Activated CD4-positive, CD25-positive, alpha-beta regulatory T cell treated with anti-CD3 and anti-CD28 coated beads, Interleukin-2, amount 50 U/mL, for 16 hours (primary cell): ENCODE results near the gene NRG2.

ENCODE experiments used
- DNase-seq: peaks from one replicate; pipeline ENCODE4 v3.0.0-alpha.2; 2020; ENCODE audit warnings: low read depth, low spot score

Gene NRG2

DNA sequence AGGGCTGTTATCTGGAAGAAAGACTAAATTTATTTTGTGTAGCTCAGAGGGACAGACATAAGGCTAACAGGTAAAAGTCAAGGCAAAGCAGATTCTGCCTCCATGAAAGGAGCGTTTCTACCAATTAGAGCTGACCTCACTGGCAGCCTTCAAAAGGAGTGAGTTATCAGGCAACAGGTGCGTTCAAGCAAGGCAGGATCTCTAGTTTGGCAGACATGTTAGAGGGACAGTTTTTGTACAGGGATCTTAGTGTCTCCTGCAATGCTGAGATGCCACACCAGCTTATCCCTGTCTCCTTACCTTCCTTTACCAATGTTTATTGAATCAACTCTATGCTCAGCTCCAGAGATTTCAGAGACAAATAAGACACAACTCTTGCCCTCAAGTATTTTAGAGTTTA is 73.8 kb downstream of the NRG2 start:
- DNase-seq: no peak

DNA sequence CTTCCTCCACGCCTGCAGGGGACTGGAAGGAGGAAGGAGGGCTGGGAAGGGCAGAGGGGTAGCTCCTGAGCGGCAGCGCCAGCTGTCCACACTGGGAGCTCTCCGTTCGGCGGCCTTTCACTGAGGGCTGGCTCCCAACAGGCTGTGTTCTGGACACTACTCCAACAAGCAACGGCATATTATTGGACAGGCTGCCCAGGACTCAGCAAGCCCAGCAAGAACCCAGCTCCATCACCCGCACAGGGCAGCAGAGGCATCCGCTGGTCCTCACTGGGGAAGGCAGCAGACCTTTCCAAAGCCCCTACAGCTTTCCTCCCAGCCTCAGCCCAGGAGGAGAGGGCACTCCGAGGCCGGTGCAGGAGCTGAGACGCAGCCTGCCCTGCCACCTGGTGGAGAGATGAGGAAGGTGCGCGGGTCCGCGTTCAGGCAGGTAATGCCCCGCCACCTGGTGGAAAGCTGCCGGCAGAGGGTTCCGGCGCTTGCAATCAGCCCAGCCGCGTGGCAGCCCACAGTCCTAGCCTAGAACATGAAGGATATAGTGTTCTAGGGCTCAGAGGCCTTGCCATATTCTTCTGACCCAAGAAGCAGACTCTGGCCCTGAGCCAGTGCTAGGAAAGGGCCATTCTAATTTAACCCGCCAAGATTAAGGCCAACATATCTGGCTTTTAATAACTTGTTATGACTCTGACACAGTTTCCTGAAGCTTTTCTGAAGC is 74.4 kb downstream of the NRG2 start:
- peak; percentile 66 for DNase-seq

DNA sequence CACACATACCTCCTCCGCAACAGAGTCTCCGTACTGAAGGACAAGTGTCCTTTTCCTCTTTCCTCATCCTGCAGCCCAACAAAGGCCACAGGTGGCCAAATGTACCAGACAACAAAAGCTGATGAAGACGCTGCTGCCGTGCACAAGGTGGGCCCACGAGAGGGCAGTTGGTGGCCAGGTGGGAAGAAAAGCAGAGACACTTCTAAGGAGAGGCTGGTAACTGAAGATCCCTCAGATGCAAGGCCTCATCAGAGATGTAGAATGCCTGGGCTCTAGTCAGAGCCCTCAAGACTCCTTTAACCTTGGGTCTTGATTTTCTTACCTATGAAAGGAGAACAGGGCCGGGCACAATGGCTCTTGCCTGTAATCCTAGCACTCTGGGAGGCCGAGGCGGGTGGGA is 75.7 kb downstream of the NRG2 start:
- no peak for DNase-seq

DNA sequence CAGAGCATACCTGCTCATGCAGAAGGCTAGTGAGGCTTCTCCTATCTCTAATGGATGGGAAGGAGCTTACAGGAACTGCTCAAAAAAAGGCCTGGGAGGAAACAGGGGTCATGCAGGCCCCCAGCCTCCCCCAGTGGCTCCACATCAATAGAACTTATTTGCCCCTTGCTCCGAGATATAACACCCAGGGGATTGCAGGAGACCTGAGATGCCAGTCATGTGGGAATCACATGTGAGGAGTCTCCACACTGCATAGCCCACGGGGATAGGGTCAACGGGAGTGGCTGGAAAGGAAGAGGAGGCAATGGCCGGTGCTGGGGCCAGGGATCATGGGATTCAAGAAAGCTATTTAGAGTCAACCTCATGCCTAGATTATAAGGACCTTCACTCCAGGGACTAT is 76.2 kb downstream of the NRG2 start:
- no peak for DNase-seq

DNA sequence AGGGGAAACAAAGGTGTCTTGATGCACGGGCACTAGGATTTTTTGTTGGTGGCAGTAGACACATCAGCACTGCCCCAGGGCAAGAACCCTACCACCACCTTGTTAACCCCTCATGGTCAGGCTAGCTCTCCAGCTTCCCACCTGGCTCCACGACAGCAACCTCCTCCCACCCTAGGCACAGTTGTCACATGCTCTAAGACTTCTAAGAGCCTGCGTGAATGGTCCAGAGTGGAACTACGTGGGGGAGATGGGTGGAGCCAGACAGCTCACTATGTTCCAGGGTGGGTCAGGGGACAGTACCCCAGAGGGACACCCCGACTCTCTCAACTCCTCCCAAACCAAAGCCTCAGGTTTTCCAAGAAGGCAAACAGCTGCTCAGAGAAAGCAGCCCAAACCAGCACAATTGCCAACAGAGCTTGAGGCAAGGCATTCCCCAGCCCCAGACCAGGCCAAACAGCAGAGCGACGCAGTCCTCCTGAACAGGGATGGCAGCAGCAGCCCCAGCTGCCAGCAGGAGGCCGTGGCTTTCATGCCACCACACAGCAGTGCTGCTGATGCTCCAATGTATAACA is 78.0 kb downstream of the NRG2 start:
- DNase-seq: no peak

DNA sequence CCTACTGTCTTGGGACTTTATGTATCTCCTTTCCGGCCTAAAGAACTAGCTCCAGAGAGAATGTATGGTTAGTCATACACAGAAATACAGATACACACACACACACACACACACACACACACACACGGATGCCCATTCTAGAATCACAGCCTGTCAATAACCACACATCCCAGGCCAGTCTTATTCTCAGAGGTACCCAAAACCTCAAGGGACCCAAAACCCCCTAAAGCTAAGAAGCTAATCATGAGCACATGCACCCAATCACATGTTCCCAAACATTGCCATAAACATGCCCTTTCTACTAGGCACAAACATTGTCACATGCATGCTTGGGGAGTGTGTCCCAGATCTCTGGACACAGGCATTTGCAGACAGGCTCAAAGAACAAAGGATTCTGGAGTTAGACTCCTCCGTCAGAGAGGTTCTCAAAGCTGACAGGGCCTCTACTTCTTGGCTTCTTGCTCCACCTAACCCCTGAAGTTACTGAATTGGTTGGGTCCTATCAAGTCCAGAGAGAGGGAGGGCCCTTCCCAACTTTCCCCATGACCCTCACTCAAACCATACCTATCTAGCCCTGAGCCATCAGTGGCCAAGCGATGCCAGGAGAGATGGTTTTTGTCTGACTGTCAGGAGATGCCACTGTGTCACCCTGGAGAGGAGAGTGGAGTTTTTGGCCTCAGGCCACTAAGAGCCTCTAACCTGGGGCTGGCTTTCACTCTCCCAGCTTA is 78.7 kb downstream of the NRG2 start:
- no peak for DNase-seq

DNA sequence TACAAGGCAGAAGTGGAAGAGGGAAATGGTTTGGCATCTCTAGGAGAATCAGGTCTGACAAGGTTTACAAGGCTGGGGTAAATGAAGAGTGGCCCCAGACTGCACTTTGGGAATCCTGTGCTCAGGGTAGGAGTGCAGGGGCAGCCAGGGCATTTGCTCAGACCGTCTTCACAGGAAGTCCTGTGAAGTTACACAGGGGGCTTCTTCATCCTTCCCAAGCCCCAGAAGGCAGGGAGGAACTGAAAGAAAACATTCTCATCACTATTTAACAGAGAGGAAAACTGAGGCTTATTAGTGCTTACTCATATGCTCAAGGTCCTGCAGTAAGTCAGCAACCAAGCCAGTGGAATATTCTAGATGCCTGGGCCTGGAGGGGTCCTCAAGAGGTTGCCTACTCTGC is 80.7 kb downstream of the NRG2 start:
- DNase-seq: no peak

DNA sequence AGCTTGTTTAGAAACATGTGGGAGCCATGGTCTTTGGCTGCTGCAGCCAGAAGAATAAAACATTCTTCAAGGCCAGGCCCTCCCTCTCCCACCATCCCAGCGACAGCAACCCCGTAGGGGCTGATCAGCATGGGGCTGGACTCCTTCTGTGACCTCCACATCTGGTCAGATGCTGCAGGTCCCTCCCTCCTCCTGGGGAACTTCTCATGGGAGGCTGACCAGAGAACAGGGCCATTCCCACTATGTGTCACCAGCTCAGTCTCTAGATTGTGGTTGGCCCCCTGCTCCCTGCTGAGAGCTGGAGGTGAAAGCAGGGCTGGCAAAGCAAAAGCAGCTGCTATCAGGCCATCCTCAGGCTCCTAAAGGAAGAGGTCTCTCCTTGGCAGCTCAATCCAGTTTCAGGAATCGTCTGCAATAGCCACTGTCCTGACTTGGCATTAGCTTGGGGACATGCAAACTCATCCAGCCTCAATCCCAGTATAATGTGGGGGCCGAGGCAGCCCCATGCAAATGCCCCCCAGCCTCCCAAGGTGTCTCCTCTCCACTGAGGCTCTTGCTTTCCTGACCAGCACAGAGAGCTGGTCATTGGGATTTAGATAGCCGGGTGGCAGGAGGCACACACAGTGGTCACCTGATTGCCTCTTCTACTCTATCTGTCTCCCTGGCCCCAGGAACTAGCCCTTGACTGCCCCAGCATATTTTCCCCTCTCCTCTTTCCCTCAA is 81.5 kb downstream of the NRG2 start:
- no peak for DNase-seq

DNA sequence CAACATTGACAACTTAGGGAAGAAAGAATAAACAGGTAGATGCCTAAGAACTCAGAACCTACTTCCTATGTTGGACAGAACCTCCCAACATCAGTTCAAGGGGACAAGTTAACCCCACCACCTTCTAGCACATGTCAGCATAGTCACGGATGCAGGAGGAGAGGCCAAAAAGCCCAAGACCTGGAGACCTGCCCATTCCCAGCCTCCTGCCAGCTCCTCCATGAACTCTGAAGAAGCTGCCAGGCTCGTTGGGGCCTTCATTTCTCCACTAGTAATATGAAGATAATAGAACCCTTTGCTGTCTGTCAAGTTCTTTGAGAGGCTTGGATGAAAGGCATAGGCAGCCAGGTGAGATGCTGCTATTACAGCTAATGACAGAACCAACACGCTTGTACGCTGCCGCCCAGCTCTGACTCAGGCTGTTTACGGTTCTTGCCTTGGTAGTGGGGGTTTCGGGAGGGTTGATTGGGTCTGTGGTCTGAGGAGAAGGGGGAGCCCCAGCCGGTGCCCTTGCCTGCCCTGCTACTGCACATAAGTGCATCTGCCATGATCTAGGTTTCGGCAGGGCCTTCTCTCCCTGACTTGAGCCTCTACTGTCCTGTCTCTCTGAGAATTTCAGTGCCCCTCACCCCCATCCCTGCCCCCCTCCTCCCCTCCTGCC is 82.2 kb downstream of the NRG2 start:
- DNase-seq: no peak

DNA sequence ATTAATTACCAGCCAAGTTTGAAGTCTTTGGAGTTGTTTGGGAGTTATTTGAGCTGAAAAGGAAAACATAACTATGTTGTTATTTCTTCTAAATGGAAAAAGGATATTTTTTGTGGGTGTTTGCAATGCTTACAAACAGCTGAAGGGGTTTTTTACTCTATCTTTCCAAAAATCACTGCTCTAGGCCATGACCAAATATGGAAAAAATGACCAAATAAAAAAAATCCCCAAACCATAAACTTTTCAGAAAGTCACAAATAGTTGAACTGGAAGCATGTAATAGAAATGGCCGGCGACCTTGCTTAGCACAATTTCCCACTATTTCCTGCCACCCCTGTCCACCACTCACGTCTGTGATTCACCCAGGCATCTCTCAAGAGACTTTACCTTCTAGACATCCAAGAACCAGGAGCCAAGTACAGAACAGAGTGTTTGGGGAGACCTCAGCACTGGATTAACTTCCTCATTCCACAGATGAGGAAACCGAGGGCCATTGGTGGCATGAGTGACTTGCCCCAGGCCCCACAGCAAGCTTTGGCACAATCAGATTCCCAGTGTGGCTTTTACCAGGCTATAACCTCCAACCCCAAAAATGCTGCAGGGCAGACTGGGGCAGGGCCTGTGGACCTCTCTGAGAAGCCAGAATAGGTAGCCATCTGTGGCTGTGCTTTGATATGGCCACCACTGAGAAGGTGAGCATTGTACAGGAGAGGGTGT is 84.5 kb downstream of the NRG2 start:
- no peak for DNase-seq

DNA sequence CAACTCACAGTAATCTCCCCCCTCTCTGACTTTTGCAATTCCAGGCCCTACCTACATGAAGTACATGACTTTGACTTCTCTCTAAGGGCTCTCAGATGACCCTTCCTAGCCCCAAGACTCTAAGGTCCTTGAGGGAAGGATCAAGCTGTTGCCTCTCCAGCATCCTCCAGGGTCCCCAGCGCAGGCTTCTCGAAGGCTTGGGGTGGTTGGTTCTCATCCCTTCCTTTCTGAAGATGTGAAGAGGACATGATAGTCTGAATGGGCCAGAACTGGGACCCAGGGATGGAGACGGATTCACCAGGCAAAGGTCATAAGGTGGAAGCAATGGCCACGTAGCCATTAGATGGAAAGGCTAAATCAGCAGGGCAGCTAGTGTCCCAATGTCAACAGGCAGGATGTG is 86.8 kb downstream of the NRG2 start:
- DNase-seq: no peak

DNA sequence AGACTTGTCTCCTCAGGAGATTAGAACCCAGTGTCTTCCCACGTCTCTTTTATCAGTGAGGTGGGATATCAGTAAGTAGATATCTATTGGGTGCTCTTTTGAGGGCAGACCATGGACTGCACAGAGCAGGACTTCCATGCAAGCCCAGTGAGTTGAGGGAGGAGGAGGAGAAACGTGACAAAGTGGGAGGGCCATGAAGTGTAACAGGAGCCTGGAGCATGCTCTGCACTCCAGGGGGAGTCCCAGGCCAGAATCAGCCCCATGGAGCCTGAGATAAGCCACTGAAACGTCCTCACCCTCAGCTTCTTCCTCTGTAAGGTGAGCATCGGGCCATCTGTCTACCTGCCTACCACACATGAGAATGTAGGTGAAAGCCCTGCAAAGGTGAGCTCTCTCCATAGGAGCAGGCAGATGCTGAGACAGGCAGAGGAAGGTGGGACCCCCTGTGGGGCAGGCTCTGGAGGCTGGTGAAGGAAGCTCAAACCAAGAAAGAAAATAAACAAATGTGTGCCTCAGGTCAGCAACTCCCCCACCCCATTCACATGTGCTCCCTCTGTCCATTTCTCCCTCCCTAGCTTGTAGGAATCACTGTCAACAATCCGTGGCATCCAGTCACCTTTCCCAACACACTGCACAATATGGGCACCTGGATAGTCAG is 87.4 kb downstream of the NRG2 start:
- no peak for DNase-seq

DNA sequence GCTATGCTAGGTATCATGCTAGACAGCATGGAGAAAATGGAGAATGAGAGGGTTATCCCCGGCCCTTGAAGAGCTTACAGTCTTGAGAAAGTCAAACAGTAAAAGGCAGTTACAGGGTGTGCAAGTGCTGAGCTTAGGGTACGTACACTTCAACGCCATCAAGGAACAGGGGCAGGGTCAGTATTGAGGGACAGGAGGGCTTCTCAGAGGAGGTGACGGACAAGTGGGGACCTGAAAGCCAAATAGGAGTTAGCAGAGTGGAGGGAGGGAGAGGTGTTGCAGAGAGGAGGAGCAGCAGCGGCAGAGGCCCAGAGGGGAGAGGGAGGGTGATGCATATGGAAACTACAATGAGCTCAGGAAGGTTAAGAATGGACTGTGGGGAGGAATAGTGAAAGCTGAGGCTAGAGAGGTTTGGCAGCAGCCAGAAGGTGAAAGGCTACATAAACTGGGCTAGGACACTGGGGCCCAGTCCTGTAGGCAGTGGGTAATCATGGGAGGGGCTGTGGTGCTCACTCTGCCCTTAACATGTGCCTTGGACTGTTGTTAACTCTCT is 88.0 kb downstream of the NRG2 start:
- no peak for DNase-seq

DNA sequence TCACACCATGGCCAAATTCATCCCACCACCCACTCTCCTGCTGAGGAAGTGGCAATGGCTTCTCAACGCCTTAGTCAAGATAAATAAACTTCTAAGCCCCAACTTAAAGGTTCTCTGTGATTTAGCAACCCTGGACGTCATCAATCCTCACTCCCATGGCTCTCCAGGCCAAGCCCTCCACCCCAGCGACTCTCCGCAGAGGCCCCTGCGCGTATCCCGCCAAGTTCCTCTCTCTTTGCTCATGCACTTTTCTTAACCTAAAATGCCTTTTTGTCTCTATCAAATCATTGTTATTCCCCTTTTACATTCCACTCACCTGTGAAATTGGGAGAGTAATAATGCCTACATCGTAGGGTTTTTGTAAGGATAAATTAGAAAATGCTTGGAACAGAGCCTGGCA is 88.6 kb downstream of the NRG2 start:
- no peak for DNase-seq

DNA sequence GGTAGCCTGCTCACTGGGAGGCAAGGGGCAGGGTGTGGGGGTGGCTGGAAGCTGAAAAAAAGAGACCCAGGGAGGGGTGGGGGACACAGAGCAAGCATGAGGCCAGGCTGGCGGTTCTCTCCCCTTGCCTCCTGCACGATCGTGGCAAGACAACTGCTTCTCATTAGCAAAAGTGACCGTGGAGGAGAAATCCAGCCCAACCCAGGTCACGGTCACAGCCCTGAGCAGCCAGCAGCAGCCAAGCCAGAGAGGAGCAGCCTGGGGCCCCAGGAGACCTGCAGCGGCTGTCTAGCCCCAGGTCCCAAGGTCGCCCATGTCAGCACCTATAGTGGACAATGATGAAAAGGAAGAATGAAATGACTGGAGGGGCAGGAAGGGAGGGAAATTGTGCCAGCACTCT is 89.1 kb downstream of the NRG2 start:
- DNase-seq: no peak

DNA sequence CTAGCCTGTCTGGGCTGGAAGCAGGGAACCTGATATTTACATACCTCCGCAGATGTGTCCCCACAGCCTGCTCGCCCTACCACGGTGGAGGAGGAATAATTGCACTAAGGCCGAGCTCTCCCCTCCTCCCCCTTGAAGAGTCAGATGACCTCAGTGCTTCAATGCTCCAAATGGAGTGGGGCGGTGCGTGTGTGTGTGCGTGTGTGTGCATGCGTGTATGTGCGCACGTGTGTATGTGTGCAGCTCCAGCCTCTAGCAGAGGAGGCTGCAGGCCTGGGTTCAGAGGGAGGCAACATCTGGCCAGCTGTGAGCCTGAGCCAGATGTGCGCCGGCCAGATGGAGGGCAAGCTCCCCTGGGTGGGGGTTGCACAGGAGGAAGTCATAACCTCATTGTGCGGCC is 90.5 kb downstream of the NRG2 start:
- DNase-seq: no peak

DNA sequence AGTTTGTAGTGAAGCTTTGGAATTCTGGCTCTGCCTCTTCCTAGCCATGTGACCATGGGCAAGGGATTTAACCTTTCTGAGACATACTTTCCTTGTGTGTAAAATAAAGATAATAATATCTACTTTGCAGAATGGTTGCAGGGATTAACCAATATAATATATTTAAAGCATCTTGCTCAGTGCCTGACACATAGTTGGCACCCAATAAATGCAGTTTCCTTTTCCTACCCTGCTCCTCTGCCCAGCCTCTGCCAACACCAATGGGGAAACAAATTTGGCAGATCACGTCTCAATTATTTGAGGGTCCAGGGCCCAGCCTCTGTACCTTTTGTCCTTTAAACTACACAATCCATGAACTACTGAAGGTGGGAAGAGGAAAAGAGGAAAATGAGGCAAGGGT is 91.1 kb downstream of the NRG2 start:
- no peak for DNase-seq

DNA sequence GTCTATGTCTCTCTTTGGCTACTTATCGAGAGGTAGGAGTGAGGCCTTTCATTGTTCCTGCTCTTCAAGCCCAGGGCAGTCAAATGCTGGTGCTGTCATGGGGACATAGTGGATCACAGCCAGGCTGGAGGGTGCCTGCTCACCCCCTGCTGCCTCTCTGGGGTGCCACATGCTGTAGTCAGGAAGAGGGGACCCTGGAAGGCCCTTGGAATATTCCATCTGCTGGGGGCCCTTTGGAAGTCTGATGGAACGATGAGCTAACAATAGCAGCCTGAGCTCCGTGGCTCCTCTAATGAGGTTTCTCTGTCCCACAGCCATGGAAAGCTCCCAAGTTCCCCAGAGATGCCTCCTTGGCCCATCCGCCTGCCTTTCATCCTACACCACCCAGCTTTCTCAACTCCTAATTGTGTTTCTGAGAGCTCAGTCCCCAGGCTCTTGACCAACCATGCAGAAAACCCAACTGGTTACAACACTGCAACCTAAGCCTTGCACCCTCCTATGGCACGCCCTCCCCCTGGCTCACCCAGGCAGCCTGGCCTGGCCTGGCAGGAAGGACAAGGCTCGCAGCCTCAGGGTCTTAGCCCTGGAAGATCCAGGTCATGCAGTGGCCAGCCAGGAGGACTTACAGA is 91.7 kb downstream of the NRG2 start:
- DNase-seq: no peak

DNA sequence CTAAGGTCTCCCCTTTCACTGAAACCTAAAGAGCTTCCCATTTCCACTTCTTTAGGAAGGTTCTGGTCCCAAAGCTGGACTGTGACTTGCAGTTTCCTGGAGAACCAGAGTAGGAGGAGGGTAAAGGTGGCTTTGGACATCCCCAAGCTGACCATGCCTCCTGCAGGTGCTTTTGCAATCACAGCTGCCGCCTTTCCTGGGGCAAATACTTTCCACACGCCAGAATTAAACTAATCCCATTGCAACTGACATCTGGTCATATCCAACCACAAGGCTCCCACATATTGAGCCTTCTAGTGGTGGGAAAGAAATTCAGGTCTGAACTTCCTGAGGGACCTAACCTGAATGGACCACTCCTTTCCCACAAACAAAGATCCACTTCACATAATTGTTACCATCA is 92.7 kb downstream of the NRG2 start:
- DNase-seq: no peak

DNA sequence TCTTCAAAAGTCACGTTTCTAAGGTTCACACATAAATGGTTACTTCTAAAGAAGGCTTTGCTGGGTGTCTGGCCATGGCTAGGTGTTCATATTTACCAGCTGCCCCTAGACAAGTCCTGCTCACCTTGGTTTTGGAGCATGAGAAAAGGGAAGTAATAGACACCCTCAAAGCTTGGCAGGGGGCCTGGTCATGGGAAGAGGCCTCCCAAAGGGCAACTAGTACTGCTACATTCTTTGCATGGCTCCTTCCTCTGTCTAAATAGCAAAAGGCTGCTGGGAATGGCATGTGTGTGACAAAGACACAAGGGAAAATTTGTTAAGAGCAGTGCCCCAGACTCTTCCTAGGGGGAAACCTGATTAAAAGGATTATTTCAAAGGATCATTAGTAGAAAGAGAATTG is 93.4 kb downstream of the NRG2 start:
- DNase-seq: no peak
